IMR-90 (cell line): Measurements from ENCODE around the gene FMO2.

Experiments
- BHLHE40 ChIP-seq: fragments of 150-350 bp; IDR thresholded peaks from 2 replicates; pipeline ENCODE4 v1.6.1; 2016; ENCODE audit warnings: mild to moderate bottlenecking, low read depth, low read length
- CEBPB ChIP-seq: IDR thresholded peaks from 2 replicates; pipeline ENCODE4 v1.6.1; 2012; ENCODE audit warnings: low read depth, low read length, improper control_type of control experiment
- CHD1 ChIP-seq: IDR thresholded peaks from 2 replicates; pipeline ENCODE4 v1.6.1; 2012; ENCODE audit warnings: low read depth, low read length, improper control_type of control experiment
- FOS ChIP-seq: fragments of 150-350 bp; IDR thresholded peaks from 2 replicates; pipeline ENCODE4 v1.6.1; 2016; ENCODE audit warnings: low read depth, low read length
- MAFK ChIP-seq: IDR thresholded peaks from 2 replicates; pipeline ENCODE4 v1.6.1; 2012; ENCODE audit warnings: low read depth, low read length, improper control_type of control experiment
- MAZ ChIP-seq: IDR thresholded peaks from 2 replicates; pipeline ENCODE4 v1.6.1; 2012; ENCODE audit warnings: low read depth, mild to moderate bottlenecking, low read length, improper control_type of control experiment, moderate library complexity, borderline replicate concordance
- MXI1 ChIP-seq: IDR thresholded peaks from 2 replicates; pipeline ENCODE4 v1.6.1; 2012; ENCODE audit warnings: low read depth, mild to moderate bottlenecking, low read length, moderate library complexity, borderline replicate concordance
- POLR2A ChIP-seq: IDR thresholded peaks from 2 replicates; pipeline ENCODE4 v1.6.1; 2012; ENCODE audit warnings: mild to moderate bottlenecking, low read depth, low read length
- RAD21 ChIP-seq: IDR thresholded peaks from 2 replicates; pipeline ENCODE4 v1.6.1; 2012; ENCODE audit warnings: low read length, improper control_type of control experiment
- RFX5 ChIP-seq: IDR thresholded peaks from 2 replicates; pipeline ENCODE4 v1.8.0; 2012; ENCODE audit warnings: low read depth, mild to moderate bottlenecking, low read length, moderate library complexity
- SMC3 ChIP-seq: fragments of 150-350 bp; IDR thresholded peaks from 2 replicates; pipeline ENCODE4 v1.6.1; 2016; ENCODE audit warnings: low read depth, mild to moderate bottlenecking, antibody characterized with exemption, low read length, moderate library complexity
- TF ChIP-seq, protein P1 (sequence below): fragments of 150-350 bp; IDR thresholded peaks from 2 replicates; pipeline ENCODE4 v1.6.1; 2017; ENCODE audit warnings: mild to moderate bottlenecking, antibody characterized with exemption, low read length, low read depth
- TF ChIP-seq, protein P2 (sequence below): conservative IDR thresholded peaks from 2 replicates; pipeline ENCODE4 v1.5.1; 2012; ENCODE audit warnings: mild to moderate bottlenecking, low read depth, low read length, improper control_type of control experiment

DNA sequence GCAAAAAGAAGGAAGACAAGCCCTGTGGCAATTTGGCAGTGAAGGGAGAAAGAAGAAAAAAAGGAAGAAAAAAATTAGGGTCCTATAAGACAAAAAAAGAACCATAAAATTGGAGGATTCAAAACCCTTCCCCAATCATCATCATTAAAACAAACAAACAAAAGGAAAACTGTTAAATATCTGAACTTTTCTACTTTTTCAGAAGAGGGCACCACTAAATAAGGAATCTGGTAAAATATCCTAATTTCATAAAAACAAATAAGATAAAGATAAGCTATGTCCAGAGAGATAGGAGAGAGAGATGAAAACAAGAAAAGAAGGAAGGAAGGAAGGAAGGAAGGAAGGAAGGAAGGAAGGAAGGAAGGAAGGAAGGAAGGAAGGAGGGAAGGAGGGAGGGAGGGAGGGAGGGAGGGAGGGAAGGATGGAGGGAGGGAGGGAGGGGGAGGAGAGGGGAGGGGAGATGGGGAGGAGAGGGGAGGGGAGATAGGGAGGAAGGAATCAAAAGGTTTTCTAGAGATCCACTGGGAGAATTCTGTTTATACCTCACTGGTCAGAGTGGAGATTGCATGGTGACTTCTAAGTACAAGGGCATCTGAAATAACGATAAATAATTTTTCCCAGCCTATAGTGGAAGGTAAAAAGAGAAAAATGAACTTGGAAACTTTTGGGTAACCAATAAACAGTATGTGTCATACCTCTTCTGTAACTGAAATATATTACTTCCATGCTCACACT lies 10.4 kb upstream of the FMO2 start:
- TF ChIP-seq, protein P1, sequence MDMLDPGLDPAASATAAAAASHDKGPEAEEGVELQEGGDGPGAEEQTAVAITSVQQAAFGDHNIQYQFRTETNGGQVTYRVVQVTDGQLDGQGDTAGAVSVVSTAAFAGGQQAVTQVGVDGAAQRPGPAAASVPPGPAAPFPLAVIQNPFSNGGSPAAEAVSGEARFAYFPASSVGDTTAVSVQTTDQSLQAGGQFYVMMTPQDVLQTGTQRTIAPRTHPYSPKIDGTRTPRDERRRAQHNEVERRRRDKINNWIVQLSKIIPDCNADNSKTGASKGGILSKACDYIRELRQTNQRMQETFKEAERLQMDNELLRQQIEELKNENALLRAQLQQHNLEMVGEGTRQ = no peak
- TF ChIP-seq, protein P2, sequence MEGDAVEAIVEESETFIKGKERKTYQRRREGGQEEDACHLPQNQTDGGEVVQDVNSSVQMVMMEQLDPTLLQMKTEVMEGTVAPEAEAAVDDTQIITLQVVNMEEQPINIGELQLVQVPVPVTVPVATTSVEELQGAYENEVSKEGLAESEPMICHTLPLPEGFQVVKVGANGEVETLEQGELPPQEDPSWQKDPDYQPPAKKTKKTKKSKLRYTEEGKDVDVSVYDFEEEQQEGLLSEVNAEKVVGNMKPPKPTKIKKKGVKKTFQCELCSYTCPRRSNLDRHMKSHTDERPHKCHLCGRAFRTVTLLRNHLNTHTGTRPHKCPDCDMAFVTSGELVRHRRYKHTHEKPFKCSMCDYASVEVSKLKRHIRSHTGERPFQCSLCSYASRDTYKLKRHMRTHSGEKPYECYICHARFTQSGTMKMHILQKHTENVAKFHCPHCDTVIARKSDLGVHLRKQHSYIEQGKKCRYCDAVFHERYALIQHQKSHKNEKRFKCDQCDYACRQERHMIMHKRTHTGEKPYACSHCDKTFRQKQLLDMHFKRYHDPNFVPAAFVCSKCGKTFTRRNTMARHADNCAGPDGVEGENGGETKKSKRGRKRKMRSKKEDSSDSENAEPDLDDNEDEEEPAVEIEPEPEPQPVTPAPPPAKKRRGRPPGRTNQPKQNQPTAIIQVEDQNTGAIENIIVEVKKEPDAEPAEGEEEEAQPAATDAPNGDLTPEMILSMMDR = no peak
- TF ChIP-seq CEBPB (no peak), RAD21 (no peak), BHLHE40 (no peak), MAFK (no peak), POLR2A (no peak), MXI1 (no peak), MAZ (no peak), RFX5 (no peak), SMC3 (no peak), CHD1 (no peak), FOS (no peak)
